ENCODE measurements around the gene BRME1. TPM values are rescaled to one million over a fixed set of nuclear protein-coding genes. Genes with fewer than 3 reads are reported as not detected.

Gene BRME1
- total and polyA plus RNA-seq, 2 donors from 2014 or later: 1.5 to 1.8 TPM

DNA sequence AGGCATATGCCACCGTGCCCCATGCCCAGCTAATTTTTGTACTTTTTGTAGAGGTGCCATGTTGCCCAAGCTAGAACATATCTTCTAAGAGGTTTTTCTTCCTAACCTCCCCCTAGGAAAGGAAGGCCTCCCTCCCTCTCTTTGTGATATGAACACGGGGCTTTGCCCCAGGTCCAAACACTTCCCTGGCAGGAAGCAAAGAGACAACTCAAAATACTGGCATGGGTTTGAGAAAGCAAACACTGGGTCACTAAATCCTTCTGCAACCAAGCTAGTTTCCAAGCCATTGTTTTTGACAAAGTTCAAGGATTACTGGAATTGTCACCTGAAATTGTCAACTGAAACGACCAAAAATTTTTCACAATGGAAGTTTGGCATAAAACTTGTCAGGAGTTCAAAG lies 8.9 kb upstream of the BRME1 start:
- intact Hi-C loops (cut with DNase I): no loop called here
- Histone ChIP-seq H3K36me3 (ENCODE audit: control insufficient read depth in 2 of 3, insufficient read depth in 3 of 3, low read length in 3 of 3) (peaks cover 0 to 9% (median 4%) of the 10 kb centered on the region in 3 donors), H3K4me1 (ENCODE audit: control insufficient read depth in 2 of 3, insufficient read depth in 2 of 3, low read depth in 1 of 3, low read length in 3 of 3) (no peaks in the 10 kb centered on the region), H3K9me3 (ENCODE audit: control insufficient read depth in 2 of 3, insufficient read depth in 1 of 3, low read length in 3 of 3) (no peaks in the 10 kb centered on the region), H3K27me3 (ENCODE audit: control insufficient read depth, insufficient read depth, low read length) (no peaks in the 10 kb centered on the region), H3K9ac (ENCODE audit: low read length in 3 of 3) (no peak overlapping the region), H3K4me3 (ENCODE audit: low read length in 3 of 3) (no peak overlapping the region), H3K27ac (ENCODE audit: low read depth in 2 of 2, low read length in 2 of 2) (no peak overlapping the region)
- FAIRE-seq (no peak), DNase-seq (no peak)
- TF ChIP-seq, protein P1, sequence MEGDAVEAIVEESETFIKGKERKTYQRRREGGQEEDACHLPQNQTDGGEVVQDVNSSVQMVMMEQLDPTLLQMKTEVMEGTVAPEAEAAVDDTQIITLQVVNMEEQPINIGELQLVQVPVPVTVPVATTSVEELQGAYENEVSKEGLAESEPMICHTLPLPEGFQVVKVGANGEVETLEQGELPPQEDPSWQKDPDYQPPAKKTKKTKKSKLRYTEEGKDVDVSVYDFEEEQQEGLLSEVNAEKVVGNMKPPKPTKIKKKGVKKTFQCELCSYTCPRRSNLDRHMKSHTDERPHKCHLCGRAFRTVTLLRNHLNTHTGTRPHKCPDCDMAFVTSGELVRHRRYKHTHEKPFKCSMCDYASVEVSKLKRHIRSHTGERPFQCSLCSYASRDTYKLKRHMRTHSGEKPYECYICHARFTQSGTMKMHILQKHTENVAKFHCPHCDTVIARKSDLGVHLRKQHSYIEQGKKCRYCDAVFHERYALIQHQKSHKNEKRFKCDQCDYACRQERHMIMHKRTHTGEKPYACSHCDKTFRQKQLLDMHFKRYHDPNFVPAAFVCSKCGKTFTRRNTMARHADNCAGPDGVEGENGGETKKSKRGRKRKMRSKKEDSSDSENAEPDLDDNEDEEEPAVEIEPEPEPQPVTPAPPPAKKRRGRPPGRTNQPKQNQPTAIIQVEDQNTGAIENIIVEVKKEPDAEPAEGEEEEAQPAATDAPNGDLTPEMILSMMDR (IDR thresholded peaks at IDR 0.05; ENCODE audit: borderline replicate concordance, extremely low read depth, insufficient read depth): no peak

- TF ChIP-seq, protein P1 (IDR thresholded peaks at IDR 0.05; ENCODE audit: borderline replicate concordance, extremely low read depth, insufficient read depth): no peak
- H3K27ac ChIP-seq (ENCODE audit: low read depth in 2 of 2, low read length in 2 of 2): no peak overlapping the region
- H3K4me3 ChIP-seq (ENCODE audit: low read length in 3 of 3): no peak overlapping the region
- peaks cover 0 to 12% (median 3%) of the 10 kb centered on the region in 3 donors for H3K36me3 ChIP-seq (ENCODE audit: control insufficient read depth in 2 of 3, insufficient read depth in 3 of 3, low read length in 3 of 3)
- H3K9me3 ChIP-seq (ENCODE audit: control insufficient read depth in 2 of 3, insufficient read depth in 1 of 3, low read length in 3 of 3): no peaks in the 10 kb centered on the region
- H3K9ac ChIP-seq (ENCODE audit: low read length in 3 of 3): no peak overlapping the region
- no peak for FAIRE-seq
- no peak for DNase-seq
- H3K4me1 ChIP-seq (ENCODE audit: control insufficient read depth in 2 of 3, insufficient read depth in 2 of 3, low read depth in 1 of 3, low read length in 3 of 3): no peaks in the 10 kb centered on the region
- intact Hi-C loops (cut with DNase I): no loop called here
- no peaks in the 10 kb centered on the region for H3K27me3 ChIP-seq (ENCODE audit: control insufficient read depth, insufficient read depth, low read length)
Observed at GRCh38 chr19:13913352-13913751, 7.4 kb upstream of the BRME1 start.

DNA sequence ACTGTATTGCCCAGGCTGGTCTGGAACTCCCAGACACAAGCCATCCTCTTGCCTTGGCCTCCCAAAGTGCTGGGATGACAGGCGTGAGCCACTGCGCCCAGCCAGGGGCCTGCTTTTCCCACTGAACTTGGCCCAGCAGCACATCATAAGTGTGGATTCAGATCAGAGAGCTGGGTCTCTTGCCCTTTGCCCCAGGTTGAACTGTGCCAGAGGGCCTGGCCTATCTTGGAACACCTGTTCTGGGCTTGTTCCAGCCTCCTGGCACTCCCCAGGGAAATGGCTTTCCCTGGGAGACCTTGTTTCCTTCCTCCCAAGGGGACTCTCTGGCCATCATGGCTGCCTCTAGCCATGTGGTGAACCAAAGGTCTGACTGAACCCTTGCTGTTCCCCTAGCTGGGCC lies 3.5 kb upstream of the BRME1 start:
- TF ChIP-seq, protein P1 (IDR thresholded peaks at IDR 0.05; ENCODE audit: borderline replicate concordance, extremely low read depth, insufficient read depth): no peak
- Histone ChIP-seq H3K9ac (ENCODE audit: low read length in 3 of 3) (no peak overlapping the region), H3K27me3 (ENCODE audit: control insufficient read depth, insufficient read depth, low read length) (no peaks in the 10 kb centered on the region), H3K36me3 (ENCODE audit: control insufficient read depth in 2 of 3, insufficient read depth in 3 of 3, low read length in 3 of 3) (peaks cover 0 to 9% (median 0%) of the 10 kb centered on the region in 3 donors), H3K4me3 (ENCODE audit: low read length in 3 of 3) (no peak overlapping the region), H3K4me1 (ENCODE audit: control insufficient read depth in 2 of 3, insufficient read depth in 2 of 3, low read depth in 1 of 3, low read length in 3 of 3) (peaks cover 0 to 10% (median 4%) of the 10 kb centered on the region in 3 donors), H3K27ac (ENCODE audit: low read depth in 2 of 2, low read length in 2 of 2) (no peak overlapping the region), H3K9me3 (ENCODE audit: control insufficient read depth in 2 of 3, insufficient read depth in 1 of 3, low read length in 3 of 3) (no peaks in the 10 kb centered on the region)
- DNase-seq: no peak
- intact Hi-C loops (cut with DNase I): no loop called here
- FAIRE-seq: no peak

DNA sequence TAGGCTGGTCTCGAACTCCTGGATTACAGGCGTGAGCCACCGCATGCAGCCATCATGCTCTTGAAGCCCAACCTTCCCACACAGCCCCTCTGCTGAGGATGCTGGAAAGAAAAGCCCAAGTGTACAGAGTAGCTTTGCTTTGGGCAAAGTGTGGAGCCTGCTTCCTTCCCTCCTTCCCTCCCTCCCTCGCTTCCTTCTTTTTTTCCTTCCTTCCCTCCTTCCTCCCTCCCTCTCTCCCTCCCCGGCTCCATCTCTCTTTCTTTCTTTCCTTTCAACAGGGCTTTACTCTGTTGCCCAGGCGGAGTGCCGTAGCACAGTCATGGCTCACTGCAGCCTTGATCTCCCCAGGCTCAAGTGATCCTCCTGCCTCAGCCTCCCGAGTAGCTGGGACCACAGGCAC lies 2.8 kb upstream of the BRME1 start:
- TF ChIP-seq, protein P1 (IDR thresholded peaks at IDR 0.05; ENCODE audit: borderline replicate concordance, extremely low read depth, insufficient read depth): no peak
- H3K9ac ChIP-seq (ENCODE audit: low read length in 3 of 3): no peak overlapping the region
- no peak for DNase-seq

More for the DNA sequence above, 2.8 kb upstream of the BRME1 start:
- Histone ChIP-seq H3K9me3 (ENCODE audit: control insufficient read depth in 2 of 3, insufficient read depth in 1 of 3, low read length in 3 of 3) (no peaks in the 10 kb centered on the region), H3K36me3 (ENCODE audit: control insufficient read depth in 2 of 3, insufficient read depth in 3 of 3, low read length in 3 of 3) (peaks cover 0 to 9% (median 0%) of the 10 kb centered on the region in 3 donors), H3K27ac (ENCODE audit: low read depth in 2 of 2, low read length in 2 of 2) (no peak overlapping the region), H3K4me1 (ENCODE audit: control insufficient read depth in 2 of 3, insufficient read depth in 2 of 3, low read depth in 1 of 3, low read length in 3 of 3) (peaks cover 0 to 10% (median 4%) of the 10 kb centered on the region in 3 donors), H3K27me3 (ENCODE audit: control insufficient read depth, insufficient read depth, low read length) (no peaks in the 10 kb centered on the region), H3K4me3 (ENCODE audit: low read length in 3 of 3) (no peak overlapping the region)
- intact Hi-C loops (cut with DNase I): no loop called here
- no peak for FAIRE-seq
